ENCODE measurements around the gene CTAGE9. TPM values are rescaled to one million over a fixed set of nuclear protein-coding genes. Genes with fewer than 3 reads are reported as not detected.

Gene CTAGE9
- total and polyA plus RNA-seq, 2 of the 8 experiments (the other 6 are each of a cell fraction or from before 2014, with no cell fraction given): not detected

GRCh38 chr6:131731224-131731623 is 20.4 kb upstream of the CTAGE9 start (continued):
- no peak for TF ChIP-seq CHD7 (IDR thresholded peaks at IDR 0.05; ENCODE audit: insufficient replicate concordance, low read length)
- no peak for TF ChIP-seq FOSL1 (IDR thresholded peaks at IDR 0.05; ENCODE audit: insufficient read depth, low read depth, low read length)
- TF ChIP-seq HDAC6 (IDR thresholded peaks at IDR 0.05; ENCODE audit: low read depth, low read length): no peak
- TF ChIP-seq CHD2 (IDR thresholded peaks at IDR 0.05; ENCODE audit: low read length): no peak
- TF ChIP-seq CTCF (IDR thresholded peaks at IDR 0.05; ENCODE audit: control extremely low read depth in 1 of 3, insufficient read depth in 1 of 3, low read depth in 1 of 3, low read length in 3 of 3): no peak
- TF ChIP-seq NRF1 (IDR thresholded peaks at IDR 0.05; ENCODE audit: low read depth, low read length): no peak
- TF ChIP-seq CHD1 (IDR thresholded peaks at IDR 0.05; ENCODE audit: low read depth, low read length): no peak
- no peak for TF ChIP-seq TEAD4 (IDR thresholded peaks at IDR 0.05; ENCODE audit: low read depth, low read length)
- no peak for TF ChIP-seq KDM5A (IDR thresholded peaks at IDR 0.05; ENCODE audit: low read length)
